Breast epithelium (tissue), 4 donors: ENCODE results near the gene PCDHB6. TPM values are rescaled to one million over a fixed set of nuclear protein-coding genes. Genes with fewer than 3 reads are reported as not detected.
A peak's percentile ranks its signal among the peaks of the same experiment; 100 is the strongest.
"Not testable (repeated sequence)": the region's sequence is repeated elsewhere in the genome, so short reads cannot be mapped to it uniquely, and the experiment has no call there.

ENCODE experiments used
- DNase-seq, 2 donors: peaks; one replicate each; pipeline ENCODE4 v3.0.0-alpha.2; 2019; ENCODE audit warnings: low spot score in 2 of 2
- H3K27ac ChIP-seq, 2 donors: fragments of 200-600 bp; sonication (generic) in 1 of 2; one replicate each; pipeline ENCODE4 v1.5.1; 2016 to 2019; ENCODE audit warnings: mild to moderate bottlenecking in 1 of 2
- H3K27me3 ChIP-seq, 2 donors: fragments of 200-600 bp; sonication (generic) in 1 of 2; one replicate each; pipeline versions ENCODE4 v1.5.1 to v1.6.0; 2017 to 2019; ENCODE audit warnings: control low read depth in 1 of 2, mild to moderate bottlenecking in 1 of 2
- H3K36me3 ChIP-seq: fragments of 200-600 bp; one replicate; pipeline ENCODE4 v1.5.1; 2019
- H3K4me1 ChIP-seq, 2 donors: fragments of 200-600 bp; sonication (generic); one replicate each; pipeline ENCODE4 v1.5.1; 2016 to 2019; ENCODE audit warnings: control low read depth in 1 of 2
- H3K4me3 ChIP-seq, 3 donors: fragments of 200-600 bp; sonication (generic); 1 replicate in 2 of 3; 2 replicates in 1 of 3; pipeline ENCODE4 v1.5.1; 2016 to 2019; ENCODE audit warnings: mild to moderate bottlenecking in 3 of 3, moderate library complexity in 2 of 3
- H3K9me3 ChIP-seq, 2 donors: fragments of 200-600 bp; sonication (generic) in 1 of 2; one replicate each; pipeline ENCODE4 v1.5.1; 2016 to 2019; ENCODE audit warnings: control low read depth in 1 of 2
- CTCF ChIP-seq, 3 donors: fragments of 450-650 bp; IDR thresholded peaks; one replicate each; pipeline ENCODE4 v1.5.1; 2016 to 2017; ENCODE audit warnings: antibody characterized with exemption in 3 of 3, mild to moderate bottlenecking in 3 of 3, moderate library complexity in 3 of 3
- POLR2A ChIP-seq: fragments of 450-650 bp; IDR thresholded peaks from one replicate; pipeline ENCODE4 v1.6.1; 2016; ENCODE audit warnings: antibody characterized with exemption, mild to moderate bottlenecking, moderate library complexity
- POLR2AphosphoS5 ChIP-seq, 3 donors: sonication (generic); formaldehyde crosslinking; IDR thresholded peaks; one replicate each; pipeline ENCODE4 v1.6.1; 2017; ENCODE audit warnings: antibody characterized with exemption in 3 of 3
- intact Hi-C: fragments of 100-400 bp; cut with DNase I; formaldehyde crosslinking; loops from one replicate; pipeline ENCODE4 v1.15.1; 2023; ENCODE audit warnings: low total_unique reads
- total RNA-seq, 3 donors: library from RNA; depleted of rRNA; stranded (reverse); fragments of >200 nt; gene quantifications; one replicate each; pipeline ENCODE4 v1.1.0, GENCODE V29; 2016

The PCDHB6 gene
- total RNA-seq, 3 donors from 2014 or later: 1.4 to 3.6 (median 2.2) TPM

GRCh38 chr5:141192110-141192725 is 42.4 kb downstream of the PCDHB6 start, which contains the start of gene PCDHB10:
Gene PCDHB10 (plus strand): TSS chr5:141192353. CDS start chr5:141192553, 200 bp downstream.
- DNase-seq: no peak
- Histone ChIP-seq H3K9me3 (peaks cover 59 to 89% of the 10 kb centered on the region in 2 donors), H3K36me3 (no peaks in the 10 kb centered on the region), H3K27me3 (no peaks in the 10 kb centered on the region), H3K4me3 (no peak within 1 kb of the TSS), H3K4me1 (no peaks in the 10 kb centered on the region), H3K27ac (no peak within 1 kb of the TSS)
- TF ChIP-seq POLR2A (no peak), POLR2AphosphoS5 (IDR thresholded peaks at IDR 0.05) (no peak), CTCF (IDR thresholded peaks at IDR 0.05) (no peak)
- intact Hi-C loops: no loop called here

- peaks cover 64 to 93% of the 10 kb centered on the region in 2 donors for H3K9me3 ChIP-seq
- H3K36me3 ChIP-seq, H3K27ac ChIP-seq, H3K4me3 ChIP-seq, H3K4me1 ChIP-seq, intact Hi-C loops, DNase-seq, H3K27me3 ChIP-seq: not testable (repeated sequence)
These were observed 44.5 kb downstream of the PCDHB6 start for GRCh38 chr5:141194332-141194731.

GRCh38 chr5:141196363-141196762 is 46.5 kb downstream of the PCDHB6 start:
- Histone ChIP-seq H3K27ac (no peak overlapping the region), H3K9me3 (peaks cover 69 to 93% of the 10 kb centered on the region in 2 donors), H3K36me3 (no peaks in the 10 kb centered on the region), H3K27me3 (no peaks in the 10 kb centered on the region), H3K4me3 (no peak overlapping the region), H3K4me1 (no peaks in the 10 kb centered on the region)
- intact Hi-C loops: no loop called here
- no peak for TF ChIP-seq POLR2AphosphoS5 (IDR thresholded peaks at IDR 0.05)
- no peak for TF ChIP-seq CTCF (IDR thresholded peaks at IDR 0.05)
- no peak for DNase-seq

DNA sequence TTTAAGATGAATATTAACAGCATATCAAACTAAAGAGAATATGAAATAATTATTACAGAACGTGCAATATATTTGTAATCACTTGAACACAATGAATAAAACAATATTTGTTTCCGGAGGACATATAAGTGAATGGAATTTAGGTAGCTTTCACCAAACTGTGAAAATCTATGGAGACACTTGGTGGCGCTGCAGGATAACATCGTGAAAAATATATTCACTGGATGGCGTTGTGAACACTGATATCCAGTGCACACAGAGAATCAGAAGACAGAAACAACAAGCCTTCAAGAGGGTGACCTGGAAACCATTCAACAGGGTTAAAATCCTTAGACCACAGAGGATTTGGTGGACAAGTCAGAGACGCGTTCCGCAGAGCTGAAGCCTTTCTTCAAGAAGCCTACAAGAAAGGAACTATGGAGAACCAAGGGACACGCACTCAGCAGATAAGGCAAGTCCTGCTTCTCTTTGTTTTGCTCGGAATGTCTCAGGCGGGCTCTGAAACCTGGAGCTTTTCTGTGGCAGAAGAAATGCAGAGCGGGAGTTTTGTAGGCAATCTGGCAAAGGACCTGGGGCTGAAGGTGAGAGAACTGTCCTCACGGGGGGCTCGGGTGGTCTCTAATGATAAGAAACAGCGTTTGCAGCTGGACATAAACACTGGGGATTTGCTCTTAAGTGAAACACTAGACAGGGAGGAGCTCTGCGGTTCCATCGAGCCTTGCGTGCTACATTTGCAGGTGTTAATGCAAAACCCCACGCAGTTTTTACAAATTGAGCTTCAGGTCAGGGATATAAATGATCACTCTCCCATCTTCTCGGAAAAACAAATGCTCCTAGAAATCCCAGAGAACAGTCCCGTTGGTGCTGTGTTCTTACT is 49.7 kb downstream of the PCDHB6 start, which contains the start of gene PCDHB11:
Gene PCDHB11, plus strand, starts transcription at position 269 of the 877 bp plus-strand sequence. Its CDS starts 148 bp downstream, at position 417.
- Histone ChIP-seq H3K27me3 (no peaks in the 10 kb centered on the region), H3K36me3 (no peaks in the 10 kb centered on the region), H3K9me3 (peaks cover 75 to 96% of the 10 kb centered on the region in 2 donors), H3K27ac (no peak within 1 kb of the TSS), H3K4me3 (peak within 1 kb of the TSS in 2 of 3 donors; percentile 12 to 29), H3K4me1 (no peaks in the 10 kb centered on the region)
- intact Hi-C loops: no loop called here
- DNase-seq: no peak
- no peak for TF ChIP-seq POLR2AphosphoS5 (IDR thresholded peaks at IDR 0.05)
- TF ChIP-seq CTCF (IDR thresholded peaks at IDR 0.05): no peak
- TF ChIP-seq POLR2A: no peak

DNA sequence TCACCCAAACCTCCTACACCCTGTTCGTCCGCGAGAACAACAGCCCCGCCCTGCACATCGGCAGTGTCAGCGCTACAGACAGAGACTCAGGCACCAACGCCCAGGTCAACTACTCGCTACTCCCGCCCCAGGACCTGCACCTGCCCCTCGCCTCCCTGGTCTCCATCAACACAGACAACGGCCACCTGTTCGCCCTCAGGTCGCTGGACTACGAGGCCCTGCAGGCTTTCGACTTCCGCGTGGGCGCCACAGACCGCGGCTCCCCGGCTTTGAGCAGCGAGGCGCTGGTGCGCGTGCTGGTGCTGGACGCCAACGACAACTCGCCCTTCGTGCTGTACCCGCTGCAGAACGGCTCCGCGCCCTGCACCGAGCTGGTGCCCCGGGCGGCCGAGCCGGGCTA is 51.3 kb downstream of the PCDHB6 start:
- intact Hi-C loops, DNase-seq, H3K4me1 ChIP-seq: not testable (repeated sequence)

GRCh38 chr5:141201646-141202045 is 51.8 kb downstream of the PCDHB6 start:
- DNase-seq, H3K4me3 ChIP-seq, H3K36me3 ChIP-seq, H3K27me3 ChIP-seq, intact Hi-C loops, H3K27ac ChIP-seq, H3K4me1 ChIP-seq: not testable (repeated sequence)
- H3K9me3 ChIP-seq: peaks cover 70 to 88% of the 10 kb centered on the region in 2 donors

More for the DNA sequence above, 51.3 kb downstream of the PCDHB6 start:
- H3K4me3 ChIP-seq, H3K27ac ChIP-seq, H3K27me3 ChIP-seq, H3K36me3 ChIP-seq: not testable (repeated sequence)
- H3K9me3 ChIP-seq: peaks cover 73 to 90% of the 10 kb centered on the region in 2 donors

Other genes starting within 250 kb of the PCDHB6 start
- gene PCDHAC1, start 223.8 kb upstream of the PCDHB6 start, total RNA-seq: 1 to 10 TPM in 2 of 3 donors, under 1 TPM in 1; 0.80 to 2.5 (median 2.3) TPM
- gene PCDHAC2, start 183.6 kb upstream of the PCDHB6 start, total RNA-seq: 1 to 10 TPM; 2.1 to 2.8 (median 2.6) TPM
- gene PCDHB1, start 98.7 kb upstream of the PCDHB6 start, total RNA-seq: under 1 TPM in 2 of 3 donors, not detected in 1; under 0.01 TPM
- gene PCDHB2, start 55.4 kb upstream of the PCDHB6 start, total RNA-seq: 10 to 100 TPM in 1 of 3 donors, 1 to 10 TPM in 2; 3.8 to 10.8 (median 9.8) TPM
- 1 to 10 TPM; 3.4 to 6.2 (median 5.4) TPM for gene PCDHB3, start 49.6 kb upstream of the PCDHB6 start, total RNA-seq
- 1 to 10 TPM; 7.5 to 9.2 (median 7.7) TPM for gene PCDHB4, start 28.2 kb upstream of the PCDHB6 start, total RNA-seq
- 1 to 10 TPM; 3.4 to 9.8 (median 6.4) TPM for gene PCDHB5, start 14.9 kb upstream of the PCDHB6 start, total RNA-seq
- gene PCDHB7, start 22.6 kb downstream of the PCDHB6 start, total RNA-seq: 1 to 10 TPM; 2.3 to 4.6 (median 3.4) TPM
- 1 to 10 TPM in 1 of 3 donors, under 1 TPM in 2; 0.73 to 4.6 (median 0.80) TPM for gene PCDHB8, start 27.7 kb downstream of the PCDHB6 start, total RNA-seq
- 10 to 100 TPM in 1 of 3 donors, 1 to 10 TPM in 2; 4.3 to 11.8 (median 6.3) TPM for gene PCDHB16, start 32.3 kb downstream of the PCDHB6 start, total RNA-seq
- 1 to 10 TPM; 2.2 to 4.6 (median 4.1) TPM for gene PCDHB9, start 37.1 kb downstream of the PCDHB6 start, total RNA-seq
- gene PCDHB10, start 42.3 kb downstream of the PCDHB6 start, total RNA-seq: 1 to 10 TPM; 3.8 to 4.8 (median 4.6) TPM
- gene PCDHB11, start 49.6 kb downstream of the PCDHB6 start, total RNA-seq: 1 to 10 TPM; 2.3 to 4.6 (median 2.7) TPM
- 1 to 10 TPM; 3.7 to 5.2 (median 5.0) TPM for gene PCDHB12, start 58.7 kb downstream of the PCDHB6 start, total RNA-seq
- gene PCDHB13, start 63.9 kb downstream of the PCDHB6 start, total RNA-seq: 1 to 10 TPM; 3.7 to 5.9 (median 4.8) TPM
- 1 to 10 TPM; 4.2 to 5.9 (median 5.9) TPM for gene PCDHB14, start 73.3 kb downstream of the PCDHB6 start, total RNA-seq
- 1 to 10 TPM; 1.6 to 4.2 (median 3.3) TPM for gene PCDHB15, start 95.3 kb downstream of the PCDHB6 start, total RNA-seq
- gene SLC25A2, start 154.0 kb downstream of the PCDHB6 start, total RNA-seq: 1 to 10 TPM in 1 of 3 donors, under 1 TPM in 2; 0.64 to 2.0 (median 0.98) TPM
- 10 to 100 TPM; 59.2 to 96.2 (median 68.2) TPM for gene TAF7, start 170.7 kb downstream of the PCDHB6 start, total RNA-seq
- gene PCDHGA1, start 180.5 kb downstream of the PCDHB6 start, total RNA-seq: 1 to 10 TPM in 2 of 3 donors, under 1 TPM in 1; 0.80 to 1.3 (median 1.2) TPM
- gene PCDHGA2, start 188.7 kb downstream of the PCDHB6 start, total RNA-seq: 1 to 10 TPM; 4.6 to 8.6 (median 6.2) TPM
- gene PCDHGA3, start 193.8 kb downstream of the PCDHB6 start, total RNA-seq: 1 to 10 TPM; 4.3 to 5.9 (median 5.0) TPM
- gene PCDHGB1, start 200.0 kb downstream of the PCDHB6 start, total RNA-seq: 1 to 10 TPM; 2.7 to 5.9 (median 5.1) TPM
- gene PCDHGA4, start 205.0 kb downstream of the PCDHB6 start, total RNA-seq: 10 to 100 TPM in 1 of 3 donors, 1 to 10 TPM in 2; 5.3 to 12.1 (median 6.4) TPM
- gene PCDHGB2, start 209.9 kb downstream of the PCDHB6 start, total RNA-seq: 10 to 100 TPM in 1 of 3 donors, 1 to 10 TPM in 2; 6.2 to 10.5 (median 7.8) TPM
- 1 to 10 TPM; 5.4 to 9.4 (median 8.8) TPM for gene PCDHGA5, start 214.1 kb downstream of the PCDHB6 start, total RNA-seq
- 10 to 100 TPM in 1 of 3 donors, 1 to 10 TPM in 2; 5.3 to 10.2 (median 8.6) TPM for gene PCDHGB3, start 220.2 kb downstream of the PCDHB6 start, total RNA-seq
- 1 to 10 TPM; 4.0 to 8.5 (median 8.3) TPM for gene PCDHGA6, start 223.8 kb downstream of the PCDHB6 start, total RNA-seq
- gene PCDHGA7, start 232.7 kb downstream of the PCDHB6 start, total RNA-seq: 10 to 100 TPM in 1 of 3 donors, 1 to 10 TPM in 2; 3.7 to 10.8 (median 10.0) TPM
- 10 to 100 TPM in 1 of 3 donors, 1 to 10 TPM in 2; 5.3 to 10.5 (median 8.9) TPM for gene PCDHGB4, start 237.6 kb downstream of the PCDHB6 start, total RNA-seq
- 1 to 10 TPM; 2.6 to 7.2 (median 6.0) TPM for gene PCDHGA8, start 242.6 kb downstream of the PCDHB6 start, total RNA-seq
- gene PCDHGB5, start 247.9 kb downstream of the PCDHB6 start, total RNA-seq: 10 to 100 TPM in 2 of 3 donors, 1 to 10 TPM in 1; 7.5 to 20.6 (median 19.8) TPM